ENCODE measurements around the gene NDC80.
A peak's percentile ranks its signal among the peaks of the same experiment; 100 is the strongest.
"Not testable (repeated sequence)": the region's sequence is repeated elsewhere in the genome, so short reads cannot be mapped to it uniquely, and the experiment has no call there.

Gene NDC80

DNA sequence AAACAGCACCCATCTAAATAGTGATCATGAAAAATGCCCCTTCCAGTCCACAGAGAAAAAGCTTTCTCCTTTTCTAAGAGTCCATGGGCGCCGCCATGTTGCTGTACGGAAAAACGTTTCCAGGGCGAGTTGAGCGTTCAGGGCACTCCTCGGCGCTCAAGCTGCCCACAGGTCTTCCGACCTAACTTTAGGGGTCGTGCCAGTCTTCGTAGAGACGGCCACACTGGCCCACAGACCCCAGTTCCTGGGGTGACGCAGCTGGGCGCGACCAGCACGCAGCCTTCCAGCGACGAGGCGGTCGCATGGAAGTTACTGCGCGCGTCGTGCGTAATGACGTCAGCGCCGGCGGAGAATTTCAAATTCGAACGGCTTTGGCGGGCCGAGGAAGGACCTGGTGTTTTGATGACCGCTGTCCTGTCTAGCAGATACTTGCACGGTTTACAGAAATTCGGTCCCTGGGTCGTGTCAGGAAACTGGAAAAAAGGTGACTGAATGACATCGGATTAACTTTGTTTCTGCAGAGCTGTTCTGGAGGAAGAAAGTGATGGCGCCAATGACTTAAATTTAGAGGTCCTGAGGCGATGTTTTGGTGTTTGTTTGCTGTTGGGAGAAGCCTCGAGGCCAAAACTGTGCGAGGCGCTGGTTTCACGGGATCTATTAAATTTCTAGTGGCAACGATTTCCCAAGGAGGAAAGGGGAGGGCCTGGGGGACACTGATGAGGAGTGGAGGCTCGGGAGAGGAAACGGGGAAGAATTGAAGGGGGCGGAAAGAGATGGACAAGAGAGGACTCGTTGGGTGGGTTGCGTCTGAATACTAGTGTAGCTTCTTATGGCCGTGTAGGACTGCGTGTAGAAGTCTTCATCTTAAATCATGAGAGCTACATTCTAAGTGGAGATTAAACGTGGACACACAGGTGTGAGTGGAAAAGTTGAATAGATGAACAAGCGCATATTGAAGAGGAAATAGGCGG, at the start of gene NDC80, which contains the start of gene METTL4:
TSS of gene NDC80 (plus strand) at position 358 of the 971 bp plus-strand sequence. CDS start 1,429 bp downstream, outside the sequence.
TSS of gene METTL4 (minus strand) at position 306 of the 971 bp plus-strand sequence. CDS start 4,289 bp downstream, outside the sequence.
- peak; percentile 92 for DNase-seq (ENCODE audit: low spot score)

DNA sequence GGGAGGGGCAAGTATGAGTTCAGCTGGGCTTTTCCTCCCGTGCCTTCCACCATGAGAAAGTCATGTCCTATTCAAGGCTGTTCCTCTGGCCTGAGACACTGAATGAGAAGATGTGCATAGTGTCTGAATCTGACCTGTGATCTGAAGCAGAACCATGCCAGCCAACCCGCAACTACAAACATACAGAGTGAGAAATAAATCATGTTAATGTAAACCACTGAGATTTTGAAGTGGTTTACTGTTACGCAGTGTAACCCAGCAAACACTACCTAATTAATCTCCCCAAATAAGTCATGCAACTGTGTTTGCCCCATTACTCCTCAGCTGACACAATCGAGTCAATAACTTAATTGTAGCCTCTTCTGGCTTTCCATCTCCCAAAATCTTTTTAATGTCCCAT, 49.2 kb upstream of the NDC80 start:
- DNase-seq (ENCODE audit: low spot score), result no peak

DNA sequence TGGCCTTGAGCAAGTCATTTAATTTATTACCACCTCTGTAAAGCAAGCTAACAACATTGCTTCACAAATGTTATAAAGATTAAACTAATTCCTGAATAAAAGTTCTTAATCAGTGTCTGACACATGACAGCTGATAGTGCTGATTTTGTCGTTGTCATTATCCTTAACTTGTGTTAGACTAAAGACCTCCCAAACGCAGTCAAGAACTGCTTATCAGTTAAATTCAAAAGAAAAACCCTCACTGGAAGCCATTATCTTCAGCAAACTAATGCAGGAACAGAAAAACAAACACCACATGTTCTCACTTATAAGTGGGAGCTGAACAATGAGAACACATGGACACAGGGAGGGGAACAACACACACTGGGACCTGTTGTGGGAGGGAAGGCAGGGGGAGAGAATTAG, 46.6 kb upstream of the NDC80 start:
- not testable (repeated sequence) for DNase-seq (ENCODE audit: low spot score)

DNA sequence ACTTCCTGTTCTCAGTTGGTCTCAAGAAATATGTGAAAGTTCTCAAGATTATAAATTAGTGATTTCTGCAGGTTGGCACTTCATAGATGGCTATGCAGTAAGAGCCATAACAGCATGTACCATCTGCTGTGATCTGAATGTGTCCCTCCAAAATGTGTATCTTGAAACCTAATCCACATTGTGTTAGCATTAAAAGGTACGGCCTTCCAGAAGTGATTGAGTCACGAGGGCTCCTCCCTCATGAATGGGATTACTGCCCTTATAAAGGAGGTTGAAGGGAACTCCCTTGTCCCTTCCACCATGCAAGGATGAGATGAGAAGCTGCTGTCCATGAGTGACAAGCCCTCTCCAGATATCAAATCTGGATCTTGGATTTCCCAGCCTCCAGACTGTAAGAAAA, 45.0 kb upstream of the NDC80 start:
- no peak for DNase-seq (ENCODE audit: low spot score)

DNA sequence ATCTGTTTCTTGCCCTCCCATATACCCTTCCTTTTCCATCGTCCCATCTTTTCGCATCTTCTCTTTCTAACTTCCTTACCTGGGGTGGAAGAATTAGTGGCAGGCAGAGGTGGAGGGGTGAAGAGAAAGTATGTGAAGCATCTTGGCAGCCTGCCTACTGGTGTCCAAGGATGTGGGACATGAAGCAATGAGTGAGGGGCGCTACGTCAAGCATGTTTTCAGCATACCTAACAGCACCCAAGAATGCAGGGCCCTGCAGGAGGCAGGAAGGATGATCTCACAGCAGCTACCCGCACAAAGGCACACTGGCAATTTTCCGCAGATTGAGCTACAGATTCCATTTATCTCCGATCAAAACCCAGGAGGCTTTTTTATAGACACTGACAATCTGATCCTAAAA, 42.2 kb upstream of the NDC80 start:
- no peak for DNase-seq (ENCODE audit: low spot score)

DNA sequence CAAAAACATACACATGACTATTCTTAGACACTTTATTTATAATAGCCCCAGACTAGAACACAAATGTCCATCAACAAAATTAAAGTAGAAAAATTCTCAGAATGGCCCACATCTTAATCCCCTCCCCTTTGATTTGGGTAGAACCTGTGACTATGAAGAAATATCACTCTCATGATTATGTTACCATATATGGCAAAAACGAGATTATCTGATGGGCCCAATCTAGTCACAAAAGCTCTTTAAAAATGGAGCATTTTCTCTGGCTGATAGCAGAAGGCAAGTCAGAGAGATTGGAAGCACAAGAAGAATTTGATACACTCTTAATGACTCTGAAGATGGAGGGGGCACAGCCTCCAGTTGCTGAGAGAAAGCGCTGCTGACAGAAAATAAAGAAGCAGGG, 39.6 kb upstream of the NDC80 start:
- DNase-seq (ENCODE audit: low spot score), result no peak

DNA sequence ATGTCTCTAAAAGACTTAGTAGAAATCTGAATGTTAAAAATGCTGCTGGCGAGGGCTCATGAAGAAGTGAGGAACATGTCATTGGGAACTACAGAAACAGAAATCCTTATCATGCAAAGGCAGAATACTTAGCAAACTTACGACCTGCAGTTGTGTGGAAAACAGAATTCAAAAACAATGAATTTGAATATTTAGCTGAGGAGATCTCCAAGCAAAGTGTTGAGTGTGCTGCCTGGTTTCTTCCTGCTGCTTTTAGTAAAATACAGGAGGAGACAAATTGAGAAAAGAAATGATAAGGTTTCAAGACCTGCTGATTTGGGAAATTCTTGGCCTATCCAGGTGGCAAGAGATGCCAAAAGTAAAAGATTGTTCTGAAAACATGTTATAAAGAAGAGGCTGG, 38.6 kb upstream of the NDC80 start:
- DNase-seq (ENCODE audit: low spot score), result no peak

DNA sequence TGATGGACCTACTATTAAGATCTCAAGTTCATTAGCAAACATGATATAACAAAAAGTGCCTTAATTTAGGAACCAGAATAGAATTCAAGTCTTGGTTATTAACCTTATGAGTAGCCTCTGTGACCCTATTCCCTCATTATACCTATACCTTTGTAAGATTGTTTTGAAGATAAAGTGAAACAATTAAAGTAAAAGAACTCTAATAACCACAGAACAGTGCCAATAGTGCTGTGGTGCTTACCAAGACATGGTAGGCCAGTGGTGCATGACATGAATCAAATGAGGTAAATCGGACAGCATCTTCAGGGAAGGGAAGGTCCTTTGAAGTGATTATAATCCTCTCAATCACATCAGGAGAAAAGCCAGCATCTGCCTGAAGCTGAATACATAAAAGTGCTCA, 36.5 kb upstream of the NDC80 start:
- DNase-seq (ENCODE audit: low spot score), result no peak

DNA sequence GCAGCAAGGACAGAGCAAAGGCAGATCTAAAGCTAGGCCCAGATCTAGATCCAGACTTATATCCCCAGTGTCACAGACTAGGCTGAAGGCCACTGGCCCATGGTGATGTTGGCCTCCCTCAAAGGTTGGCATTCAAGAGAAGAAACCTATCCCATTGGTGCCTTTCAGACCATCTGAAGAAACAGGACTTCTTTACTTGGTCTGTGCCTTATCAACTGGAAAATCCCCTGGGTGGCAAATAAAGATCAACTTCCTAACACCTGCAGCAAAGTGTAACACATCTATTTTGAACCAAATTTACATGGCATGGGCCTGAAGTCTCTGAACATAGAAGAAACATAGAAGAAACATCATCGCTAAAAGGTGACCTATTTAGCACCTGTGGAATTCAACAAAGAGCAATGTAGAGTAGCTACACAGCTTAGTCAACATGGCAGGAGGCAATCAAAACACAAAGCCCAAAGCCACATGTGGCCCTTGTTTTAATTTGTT, 35.9 kb upstream of the NDC80 start:
- no peak for DNase-seq (ENCODE audit: low spot score)

DNA sequence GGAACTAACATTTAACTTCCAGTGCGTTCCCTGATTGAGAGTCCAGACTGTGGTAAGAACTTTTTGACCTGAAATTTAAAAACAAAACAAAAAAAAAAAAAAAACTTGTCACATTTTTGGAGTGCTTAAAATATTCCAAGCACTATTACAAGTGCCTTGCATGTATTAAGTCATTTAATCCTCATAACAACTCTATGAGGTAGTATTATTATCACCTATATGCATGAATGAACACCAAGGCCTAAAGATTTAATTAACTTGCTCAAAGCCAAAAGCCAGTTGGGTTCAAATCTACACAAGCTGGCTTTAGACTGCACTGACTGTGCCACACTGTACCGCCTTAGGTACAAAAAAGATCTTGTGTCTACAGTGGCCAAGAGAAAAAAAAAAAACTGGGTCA, 35.3 kb upstream of the NDC80 start:
- no peak for DNase-seq (ENCODE audit: low spot score)

DNA sequence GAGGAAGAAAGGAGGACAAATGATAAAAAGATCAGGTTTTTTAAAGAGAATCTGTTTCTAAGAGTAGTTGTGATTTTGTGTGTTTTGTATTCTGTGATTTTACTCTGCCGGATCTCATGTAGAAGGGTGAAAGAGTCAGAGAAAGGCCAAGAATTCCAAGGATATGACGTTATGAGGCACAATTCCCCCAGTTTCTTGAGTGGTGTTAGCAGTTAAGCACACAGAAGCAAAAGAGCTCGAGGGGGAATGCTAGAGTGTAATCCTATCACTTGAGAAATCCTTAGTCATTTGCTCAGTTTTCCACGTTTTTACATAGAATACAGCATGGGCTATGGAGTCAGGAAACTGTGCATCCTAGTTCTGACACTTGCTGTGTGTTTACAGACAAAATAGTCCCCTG, 34.9 kb upstream of the NDC80 start:
- no peak for DNase-seq (ENCODE audit: low spot score)

DNA sequence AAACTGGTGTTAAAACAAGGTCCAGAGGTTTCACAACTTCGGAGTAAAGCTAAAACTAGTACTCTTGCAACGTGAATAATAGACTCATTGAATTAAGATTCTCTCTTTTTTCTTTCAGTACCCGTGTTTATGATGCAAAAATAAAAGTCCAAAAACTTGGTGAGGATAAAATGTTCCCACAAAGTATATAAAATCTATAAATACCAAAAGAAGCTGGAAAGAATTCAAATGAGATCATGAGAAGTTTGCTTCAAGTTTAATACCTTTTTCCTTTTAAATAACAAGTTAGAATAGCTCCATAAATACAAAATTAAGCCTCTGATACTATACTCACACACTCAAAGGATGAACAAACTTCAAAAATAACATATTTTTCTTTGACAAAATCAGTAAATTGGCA, 34.1 kb upstream of the NDC80 start:
- no peak for DNase-seq (ENCODE audit: low spot score)

DNA sequence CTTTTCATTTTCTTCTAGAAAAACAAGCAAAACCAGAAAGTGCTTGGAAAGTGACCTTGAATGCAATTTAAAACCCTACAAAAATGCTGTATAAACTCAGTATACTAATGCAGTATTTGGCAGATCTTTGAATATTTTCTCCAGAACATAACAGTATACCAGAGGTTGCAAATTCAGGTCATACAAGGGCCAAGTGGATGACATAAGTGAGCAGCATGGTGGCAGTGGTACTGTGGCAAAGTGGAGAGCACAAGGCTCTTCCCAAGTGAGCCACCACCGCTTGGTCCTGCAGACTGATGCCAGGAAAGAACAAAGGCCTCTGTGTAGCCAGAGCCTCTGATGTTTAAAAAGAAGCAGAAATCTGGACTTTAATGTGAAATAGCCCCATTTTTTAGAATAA, 33.1 kb upstream of the NDC80 start:
- no peak for DNase-seq (ENCODE audit: low spot score)

DNA sequence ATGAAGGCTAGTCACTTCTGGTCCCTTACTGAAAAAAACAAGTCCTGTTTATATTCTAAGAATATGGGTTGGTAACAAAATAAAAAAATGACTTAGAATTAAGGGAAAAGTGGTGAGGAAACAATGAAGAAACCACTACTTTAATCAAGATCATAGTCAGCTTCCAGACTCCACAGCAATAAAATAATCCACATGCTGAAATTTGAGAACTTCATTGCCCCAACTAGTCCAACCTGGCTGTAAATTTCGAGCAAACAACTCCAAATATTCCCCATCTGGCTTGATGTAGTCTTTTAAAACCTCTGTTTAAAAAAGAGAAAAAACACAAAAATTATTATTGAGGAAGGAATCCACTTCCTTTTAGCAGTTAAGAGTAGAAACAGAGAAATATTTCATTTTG, 32.5 kb upstream of the NDC80 start:
- no peak for DNase-seq (ENCODE audit: low spot score)

DNA sequence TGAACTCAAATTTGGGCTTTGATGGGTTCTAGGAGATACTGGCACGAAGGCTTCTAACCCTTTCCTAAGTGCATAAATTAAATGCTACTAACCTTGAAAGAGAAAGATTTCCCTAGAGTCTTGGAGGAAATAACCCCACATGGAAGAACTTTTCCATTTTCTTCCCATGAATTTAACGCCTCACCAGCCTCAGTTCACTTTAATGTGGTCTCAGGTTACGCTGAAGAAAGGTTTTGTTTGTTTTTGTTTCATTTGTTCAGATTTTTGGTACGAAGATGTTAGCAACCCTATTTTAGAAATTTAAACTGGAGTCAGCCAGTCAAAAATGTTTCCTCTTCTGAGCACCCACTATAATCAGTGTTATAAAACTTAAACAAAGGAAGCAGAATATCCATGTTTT, 30.8 kb upstream of the NDC80 start:
- no peak for DNase-seq (ENCODE audit: low spot score)

DNA sequence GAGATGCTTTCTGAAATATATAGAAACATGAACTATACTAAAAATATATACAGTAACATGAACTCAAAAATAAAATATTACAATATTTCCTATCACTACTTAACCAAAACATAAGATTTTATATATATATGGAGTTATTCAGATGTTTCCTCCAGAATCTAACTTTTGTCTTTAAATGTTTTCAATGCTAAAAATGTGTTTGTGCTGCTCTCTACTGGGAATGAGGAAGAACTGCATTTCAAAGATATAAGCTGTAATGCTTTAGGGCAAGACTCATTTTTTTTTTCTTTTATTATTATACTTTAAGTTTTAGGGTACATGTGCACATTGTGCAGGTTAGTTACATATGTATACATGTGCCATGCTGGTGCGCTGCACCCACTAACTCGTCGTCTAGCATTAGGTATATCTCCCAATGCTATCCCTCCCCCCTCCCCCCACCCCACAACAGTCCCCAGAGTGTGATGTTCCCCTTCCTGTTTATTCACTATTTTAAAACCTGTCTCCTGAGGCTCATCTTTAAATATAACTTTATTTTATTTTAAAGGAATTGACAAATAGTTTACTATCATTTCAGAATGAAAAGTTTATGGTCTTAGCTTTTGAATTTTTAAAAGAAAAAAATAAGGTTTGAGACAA, 29.3 kb upstream of the NDC80 start:
- DNase-seq (ENCODE audit: low spot score), result peak; percentile 49

DNA sequence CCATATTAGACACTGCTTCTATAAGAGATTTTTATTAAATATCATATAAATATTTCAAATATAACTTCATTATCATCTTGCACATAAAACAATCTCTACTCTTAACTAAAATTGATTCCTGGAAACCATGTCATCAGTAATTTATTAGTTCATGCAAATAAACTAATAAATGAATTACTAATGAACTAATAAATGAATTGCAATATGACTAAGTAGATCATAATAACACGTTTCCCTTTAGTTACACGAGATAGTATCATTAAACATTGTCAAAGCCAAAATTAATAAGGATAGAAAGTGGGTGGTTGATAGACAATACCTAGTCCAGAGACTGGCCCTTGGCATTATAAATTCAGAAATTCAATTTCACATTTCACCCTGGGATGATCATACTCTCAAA, 26.2 kb upstream of the NDC80 start:
- no peak for DNase-seq (ENCODE audit: low spot score)

DNA sequence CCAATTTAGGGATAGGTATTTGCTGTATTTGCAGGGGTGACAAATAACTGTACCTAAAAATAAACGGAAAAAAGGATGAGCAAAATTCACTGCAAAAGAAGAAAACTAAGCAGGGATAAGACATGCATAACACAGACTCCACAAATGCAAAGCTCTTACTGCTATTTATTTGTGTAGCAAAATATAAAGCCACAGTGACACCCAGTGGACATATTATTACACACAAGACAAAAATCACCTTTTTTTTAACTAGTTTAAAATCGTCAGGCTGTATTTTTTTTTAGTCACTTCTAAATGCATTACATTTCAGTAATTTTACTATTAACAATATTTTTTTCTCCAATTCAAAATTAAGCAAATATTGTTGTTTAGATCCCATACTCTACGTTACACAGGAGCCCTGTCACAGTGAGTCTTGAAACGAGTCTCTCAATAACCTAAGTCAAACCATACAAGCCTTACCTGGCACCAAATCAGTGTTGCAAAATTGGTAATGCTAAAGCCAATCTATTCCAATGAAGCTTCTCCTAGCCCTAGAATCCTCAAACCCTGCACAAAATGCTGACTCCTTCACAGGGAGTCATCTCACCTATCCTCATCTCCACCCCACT, 23.8 kb upstream of the NDC80 start:
- peak; percentile 43 for DNase-seq (ENCODE audit: low spot score)

DNA sequence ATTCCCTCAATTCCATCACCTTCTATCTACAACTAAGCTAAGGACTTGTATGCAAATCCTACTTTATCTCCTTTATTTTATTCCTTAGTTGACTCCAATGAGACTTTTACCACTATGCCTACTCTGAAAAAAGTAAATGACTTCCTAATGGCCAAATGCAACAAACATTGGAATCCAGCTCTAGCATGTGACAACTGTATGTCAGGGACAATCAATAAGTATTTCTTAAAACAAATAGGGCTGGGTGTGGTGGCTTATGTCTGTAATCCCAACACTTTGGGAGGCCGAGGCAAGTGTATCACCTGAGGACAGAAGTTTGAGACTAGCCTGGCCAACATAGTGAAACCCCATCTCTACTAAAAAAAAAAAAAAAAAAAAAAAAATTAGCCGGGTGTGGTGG, 21.9 kb upstream of the NDC80 start:
- DNase-seq (ENCODE audit: low spot score), result no peak

DNA sequence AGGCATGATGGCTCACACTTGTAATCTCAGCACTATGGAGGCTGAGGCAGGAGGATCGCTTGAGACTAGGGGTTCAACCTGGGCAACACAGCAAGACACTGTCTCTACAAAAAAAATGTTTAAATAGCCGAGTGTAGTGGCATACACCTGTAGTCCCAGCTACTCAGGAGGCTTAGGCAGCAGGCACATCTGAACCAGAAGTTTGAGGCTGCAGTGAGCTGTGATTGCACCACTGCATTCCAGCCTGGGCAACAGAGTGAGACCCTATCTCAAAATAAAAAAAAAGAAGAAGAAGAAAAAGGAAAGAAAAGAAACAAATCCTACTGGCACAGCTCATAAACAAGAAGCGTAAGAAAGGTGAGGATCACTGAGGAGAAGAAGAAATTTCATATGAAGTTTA, 19.9 kb upstream of the NDC80 start:
- DNase-seq (ENCODE audit: low spot score), result no peak

DNA sequence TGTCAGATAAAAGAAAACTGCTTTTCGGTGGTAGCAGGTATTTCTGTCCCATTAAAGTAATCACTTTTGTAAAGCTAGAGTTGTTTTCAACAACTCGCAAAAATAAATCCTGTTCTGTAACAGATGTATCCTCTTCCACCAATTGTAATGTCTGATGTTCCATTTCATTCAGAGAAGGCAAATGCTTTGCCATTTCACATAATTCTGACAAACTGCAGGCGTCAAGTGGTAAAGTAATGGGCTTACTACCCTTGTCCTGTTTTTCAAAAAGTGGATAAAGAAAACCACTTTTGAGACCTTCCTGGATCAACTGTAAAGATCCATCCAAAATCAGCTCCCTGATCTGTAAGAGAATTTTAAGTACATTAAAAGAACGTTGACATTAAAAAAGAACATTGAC, 16.7 kb upstream of the NDC80 start:
- no peak for DNase-seq (ENCODE audit: low spot score)

DNA sequence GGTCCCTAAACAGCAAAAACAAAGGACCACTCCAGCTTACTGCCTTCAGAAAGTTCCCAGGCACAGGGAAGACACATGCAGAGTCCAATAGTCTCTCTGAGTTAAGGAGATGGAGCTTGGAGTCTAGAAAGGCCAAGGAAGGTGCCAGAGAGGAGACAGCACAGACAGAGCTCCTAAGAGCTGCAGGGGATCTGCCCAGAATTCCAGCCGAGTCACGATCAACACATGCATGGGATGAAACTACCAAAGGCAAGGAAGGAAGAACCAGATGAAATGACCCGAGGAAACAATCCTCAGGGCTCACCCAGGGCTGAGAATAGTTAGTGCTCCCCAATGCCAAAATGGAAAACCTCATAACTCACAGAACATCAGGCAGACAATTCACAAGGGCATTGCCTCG, 15.5 kb upstream of the NDC80 start:
- no peak for DNase-seq (ENCODE audit: low spot score)

DNA sequence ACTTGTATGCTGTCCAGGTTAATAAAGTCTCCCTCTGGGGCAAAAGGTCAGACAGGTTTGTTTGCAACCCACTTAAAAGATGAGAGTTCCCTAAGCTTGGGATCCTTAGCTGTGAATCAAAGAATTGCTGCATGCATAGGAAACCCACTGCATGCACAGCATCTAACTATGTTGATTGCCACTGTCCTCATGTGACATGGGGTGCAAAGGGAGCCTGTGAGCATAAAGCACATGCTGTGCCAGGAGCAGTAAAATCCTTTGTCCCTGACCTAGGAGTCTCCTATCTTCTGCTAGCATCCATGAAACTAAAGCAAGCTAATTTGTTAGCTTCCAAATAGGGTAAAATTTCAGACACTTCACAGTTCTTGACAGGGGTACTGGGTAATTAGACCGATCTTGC, 13.8 kb upstream of the NDC80 start:
- no peak for DNase-seq (ENCODE audit: low spot score)

All from hematopoietic multipotent progenitor cell treated with erythropoietin and hydrocortisone succinate and interleukin-3 and kit ligand, for 15 days (in vitro differentiated cells).